Measurements from ENCODE around the gene LSM3.

LSM3 gene

GRCh38 chr3:14235003-14235911 is 56.6 kb downstream of the LSM3 start:
- Histone ChIP-seq H4K20me1 (ENCODE audit: insufficient read depth, low read length) (no peaks in the 10 kb centered on the region), H3K9me3 (ENCODE audit: low read length) (peaks cover 6% of the 10 kb centered on the region), H3F3A (ENCODE audit: insufficient read depth, low read length) (no peaks in the 10 kb centered on the region), H3K27me3 (ENCODE audit: insufficient read depth, low read length) (no peaks in the 10 kb centered on the region; the same call in none of the 2 replicates), H2AFZ (ENCODE audit: low read length) (no peak overlapping the region), H3K9me2 (ENCODE audit: low read depth, low read length) (no peaks in the 10 kb centered on the region), H3K27ac (ENCODE audit: low read depth, low read length, poor library complexity, severe bottlenecking) (no peak overlapping the region), H3K4me2 (ENCODE audit: low read length) (no peak overlapping the region), H3K79me2 (ENCODE audit: insufficient read depth, low read length) (no peaks in the 10 kb centered on the region), H3K9ac (ENCODE audit: low read length) (no peak overlapping the region), H3K4me1 (ENCODE audit: insufficient read depth, low read length, severe bottlenecking) (no peaks in the 10 kb centered on the region), H3K4me3 (ENCODE audit: low read depth, low read length, poor library complexity, severe bottlenecking) (no peak overlapping the region), H3K36me3 (ENCODE audit: insufficient read depth, low read length) (no peaks in the 10 kb centered on the region)
- TF ChIP-seq EZH2 (IDR thresholded peaks at IDR 0.05; ENCODE audit: borderline replicate concordance, low read length) = no peak
- TF ChIP-seq CTCF (IDR thresholded peaks at IDR 0.05; ENCODE audit: low read length) = no peak

GRCh38 chr3:14235912-14236295 is 57.3 kb downstream of the LSM3 start:
- Histone ChIP-seq H3K9me2 (ENCODE audit: low read depth, low read length) (no peaks in the 10 kb centered on the region), H3F3A (ENCODE audit: insufficient read depth, low read length) (no peaks in the 10 kb centered on the region), H3K79me2 (ENCODE audit: insufficient read depth, low read length) (no peaks in the 10 kb centered on the region), H3K9ac (ENCODE audit: low read length) (no peak overlapping the region), H3K9me3 (ENCODE audit: low read length) (peaks cover 6% of the 10 kb centered on the region), H2AFZ (ENCODE audit: low read length) (no peak overlapping the region), H4K20me1 (ENCODE audit: insufficient read depth, low read length) (no peaks in the 10 kb centered on the region), H3K27ac (ENCODE audit: low read depth, low read length, poor library complexity, severe bottlenecking) (no peak overlapping the region), H3K4me3 (ENCODE audit: low read depth, low read length, poor library complexity, severe bottlenecking) (no peak overlapping the region), H3K27me3 (ENCODE audit: insufficient read depth, low read length) (no peaks in the 10 kb centered on the region; the same call in 1 of the 2 replicates), H3K36me3 (ENCODE audit: insufficient read depth, low read length) (no peaks in the 10 kb centered on the region), H3K4me2 (ENCODE audit: low read length) (no peak overlapping the region), H3K4me1 (ENCODE audit: insufficient read depth, low read length, severe bottlenecking) (no peaks in the 10 kb centered on the region)
- TF ChIP-seq CTCF (IDR thresholded peaks at IDR 0.05; ENCODE audit: low read length) = no peak
- no peak for TF ChIP-seq EZH2 (IDR thresholded peaks at IDR 0.05; ENCODE audit: borderline replicate concordance, low read length)

- Histone ChIP-seq H3F3A (ENCODE audit: insufficient read depth, low read length) (no peaks in the 10 kb centered on the region), H3K9me3 (ENCODE audit: low read length) (peaks cover 6% of the 10 kb centered on the region), H3K27me3 (ENCODE audit: insufficient read depth, low read length) (no peaks in the 10 kb centered on the region; the same call in 1 of the 2 replicates), H3K9ac (ENCODE audit: low read length) (no peak overlapping the region), H3K9me2 (ENCODE audit: low read depth, low read length) (no peaks in the 10 kb centered on the region), H3K27ac (ENCODE audit: low read depth, low read length, poor library complexity, severe bottlenecking) (no peak overlapping the region), H2AFZ (ENCODE audit: low read length) (no peak overlapping the region), H3K4me3 (ENCODE audit: low read depth, low read length, poor library complexity, severe bottlenecking) (no peak overlapping the region), H3K4me2 (ENCODE audit: low read length) (no peak overlapping the region), H3K36me3 (ENCODE audit: insufficient read depth, low read length) (no peaks in the 10 kb centered on the region), H3K4me1 (ENCODE audit: insufficient read depth, low read length, severe bottlenecking) (no peaks in the 10 kb centered on the region), H3K79me2 (ENCODE audit: insufficient read depth, low read length) (no peaks in the 10 kb centered on the region), H4K20me1 (ENCODE audit: insufficient read depth, low read length) (no peaks in the 10 kb centered on the region)
- TF ChIP-seq EZH2 (IDR thresholded peaks at IDR 0.05; ENCODE audit: borderline replicate concordance, low read length) (no peak), CTCF (IDR thresholded peaks at IDR 0.05; ENCODE audit: low read length) (no peak)
Observed at GRCh38 chr3:14236902-14237301, 58.3 kb downstream of the LSM3 start.

Data from OCI-LY1 (cell line).